NCI-H128 (cell line): Measurements from ENCODE around the gene OR7C1.
A peak's percentile ranks its signal among the peaks of the same experiment; 100 is the strongest.
"Not testable (repeated sequence)": the region's sequence is repeated elsewhere in the genome, so short reads cannot be mapped to it uniquely, and the experiment has no call there.

ENCODE experiments used
- DNase-seq: peaks from one replicate; lab custom pipeline; 2025; ENCODE audit not compliant: unreplicated experiment; lab: John Stamatoyannopoulos, UW

Gene OR7C1

GRCh38 chr19:14768001-14768400 lies 67.0 kb downstream of the OR7C1 start:
- no peak for DNase-seq

- DNase-seq: no peak
These were observed 67.5 kb downstream of the OR7C1 start for GRCh38 chr19:14767466-14767971.

GRCh38 chr19:14765841-14766240 lies 69.1 kb downstream of the OR7C1 start:
- DNase-seq: not testable (repeated sequence)

- not testable (repeated sequence) for DNase-seq
These were observed 69.6 kb downstream of the OR7C1 start for GRCh38 chr19:14765403-14765802.

- no peak for DNase-seq
These were observed 70.6 kb downstream of the OR7C1 start for GRCh38 chr19:14764401-14764800.

GRCh38 chr19:14763497-14764145 lies 71.4 kb downstream of the OR7C1 start:
- no peak for DNase-seq

- DNase-seq: no peak
These were observed 72.9 kb downstream of the OR7C1 start for GRCh38 chr19:14762111-14762510.

- DNase-seq: no peak
These were observed 73.4 kb downstream of the OR7C1 start for GRCh38 chr19:14761607-14762006.

- peak; percentile 3 for DNase-seq
These were observed 76.2 kb downstream of the OR7C1 start for GRCh38 chr19:14758816-14759215.

GRCh38 chr19:14748601-14749000 lies 86.4 kb downstream of the OR7C1 start:
- DNase-seq: no peak
